Liver (tissue), 3 donors: ENCODE data around the gene BGLAP.

Experiments used
- CTCF ChIP-seq: fragments of 150-350 bp; IDR thresholded peaks from 2 replicates; pipeline ENCODE4 v1.5.1; 2017; ENCODE audit warnings: improper control_type of control experiment, low read depth, low read length; ENCODE audit not compliant: missing input control
- EGR1 ChIP-seq, 2 donors: IDR thresholded peaks; 2 replicates each; pipeline ENCODE4 v1.6.1; 2016 to 2018; ENCODE audit warnings: antibody characterized with exemption in 2 of 2, low read depth in 2 of 2
- GABPA ChIP-seq, 2 donors: IDR thresholded peaks in 1 of 2; conservative IDR thresholded peaks in 1 of 2; 2 replicates each; pipeline ENCODE4 v1.6.1; 2016; ENCODE audit warnings: antibody characterized with exemption in 2 of 2, mild to moderate bottlenecking in 1 of 2, moderate library complexity in 1 of 2
- HNF4A ChIP-seq, 2 donors: conservative IDR thresholded peaks; 2 replicates each; pipeline ENCODE4 v1.6.1; 2016; ENCODE audit warnings: antibody characterized with exemption in 2 of 2, mild to moderate bottlenecking in 2 of 2
- HNF4G ChIP-seq: IDR thresholded peaks from 2 replicates; pipeline ENCODE4 v1.6.1; 2016; ENCODE audit warnings: antibody characterized with exemption
- JUND ChIP-seq, 2 donors: IDR thresholded peaks; 2 replicates each; pipeline ENCODE4 v1.6.1; 2016; ENCODE audit warnings: antibody characterized with exemption in 2 of 2
- MAX ChIP-seq: IDR thresholded peaks from 2 replicates; pipeline ENCODE4 v1.6.1; 2016; ENCODE audit warnings: antibody characterized with exemption
- RAD21 ChIP-seq, 2 donors: IDR thresholded peaks; 2 replicates each; pipeline ENCODE4 v1.6.1; 2016; ENCODE audit warnings: antibody characterized with exemption in 2 of 2, mild to moderate bottlenecking in 2 of 2
- REST ChIP-seq: IDR thresholded peaks from 2 replicates; pipeline ENCODE4 v1.6.1; 2016; ENCODE audit warnings: antibody characterized with exemption, mild to moderate bottlenecking
- RXRA ChIP-seq, 2 donors: IDR thresholded peaks; 2 replicates each; pipeline ENCODE4 v1.6.1; 2017 to 2018; ENCODE audit warnings: antibody characterized with exemption in 2 of 2, mild to moderate bottlenecking in 1 of 2
- SP1 ChIP-seq: IDR thresholded peaks from 2 replicates; pipeline ENCODE4 v1.6.1; 2018; ENCODE audit warnings: antibody characterized with exemption, mild to moderate bottlenecking
- TAF1 ChIP-seq: conservative IDR thresholded peaks from 2 replicates; pipeline ENCODE4 v1.6.1; 2016; ENCODE audit warnings: antibody characterized with exemption, mild to moderate bottlenecking
- donor health status: healthy.
- donor health status: healthy.

GRCh38 chr1:156283521-156283920, 41.5 kb downstream of the BGLAP start:
- TF ChIP-seq MAX (no peak), CTCF (no peak), REST (no peak), JUND (IDR thresholded peaks at IDR 0.05) (no peak), HNF4G (no peak), TAF1 (no peak), RAD21 (IDR thresholded peaks at IDR 0.05) (no peak), GABPA (IDR thresholded peaks at IDR 0.05 in 1 of 2, conservative IDR thresholded peaks at IDR 0.05 in 1 of 2) (no peak), SP1 (no peak), HNF4A (conservative IDR thresholded peaks at IDR 0.05) (no peak), EGR1 (IDR thresholded peaks at IDR 0.05; ENCODE audit: low read depth in 2 of 2) (no peak), RXRA (IDR thresholded peaks at IDR 0.05) (no peak)
